ENCODE results near the gene PPP3R1.

DNA sequence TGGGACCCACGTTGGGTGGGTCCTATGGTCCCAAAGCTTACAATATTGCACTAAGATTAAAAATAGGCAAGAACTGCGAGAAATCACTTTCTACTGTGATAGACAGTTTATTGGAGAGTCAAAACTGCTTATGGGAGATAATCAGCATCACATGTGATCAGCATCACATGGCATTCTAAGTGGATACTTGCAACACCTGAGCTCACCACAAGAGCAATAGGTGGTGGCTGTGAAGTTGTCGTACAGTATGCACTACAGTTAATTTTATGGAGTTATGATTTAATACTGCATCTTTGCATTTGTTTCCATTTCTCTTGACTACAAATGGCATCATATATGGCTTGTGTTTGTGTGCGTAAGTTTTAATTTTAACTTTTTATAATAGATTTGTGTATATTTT, 83.0 kb downstream of the PPP3R1 start:
- TF ChIP-seq CTCF (IDR thresholded peaks at IDR 0.05; ENCODE audit: insufficient read depth, low read length, poor library complexity, severe bottlenecking) (no peak), EZH2phosphoT487 (conservative IDR thresholded peaks at IDR 0.05; ENCODE audit: low read length) (no peak)

All from SU-DHL-6 (cell line).